Left forelimb (tissue), 1 donor: ENCODE results near the gene FBXL4.

Experiments used
- DNase-seq: peaks from one replicate; pipeline ENCODE4 v3.0.0-alpha.2; 2018; ENCODE audit warnings: low spot score

FBXL4 gene

DNA sequence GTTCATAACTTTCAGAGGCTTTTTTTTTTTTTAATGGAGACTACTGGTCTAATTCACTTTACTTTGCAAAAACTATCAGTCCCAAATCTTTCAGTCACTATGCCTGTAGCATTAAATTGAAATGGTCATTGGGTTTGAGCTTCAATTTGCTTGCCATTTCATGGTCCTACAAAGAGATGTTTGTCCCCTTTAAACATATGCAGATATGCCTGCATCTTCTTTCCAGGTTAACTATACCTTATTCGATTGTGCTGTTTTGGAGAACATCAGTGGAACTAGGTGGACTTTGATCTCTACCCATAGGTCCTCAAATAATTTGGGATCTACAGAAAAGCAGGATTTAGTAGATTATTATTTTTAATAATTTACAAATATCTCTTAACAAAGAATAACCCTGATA is 108.8 kb downstream of the FBXL4 start:
- DNase-seq: no peak

DNA sequence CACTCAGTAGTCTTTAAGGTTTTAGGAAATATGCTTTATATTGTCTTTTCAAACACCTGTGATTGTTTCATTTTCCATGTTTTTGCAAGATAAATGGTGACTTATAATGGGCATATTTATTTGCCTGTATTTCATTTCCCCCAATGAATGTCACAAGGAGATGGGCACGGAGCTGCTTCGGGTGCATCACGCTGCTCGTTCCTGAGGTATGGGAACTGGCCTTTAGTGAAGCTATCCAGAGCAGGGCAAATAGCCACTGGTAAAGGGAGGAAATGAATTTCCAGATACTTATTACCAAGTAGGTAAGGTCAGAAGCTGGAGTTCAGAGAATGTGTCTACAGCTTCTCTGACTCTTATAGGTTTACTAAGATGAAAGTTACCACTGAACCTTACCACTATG is 109.7 kb downstream of the FBXL4 start:
- no peak for DNase-seq

DNA sequence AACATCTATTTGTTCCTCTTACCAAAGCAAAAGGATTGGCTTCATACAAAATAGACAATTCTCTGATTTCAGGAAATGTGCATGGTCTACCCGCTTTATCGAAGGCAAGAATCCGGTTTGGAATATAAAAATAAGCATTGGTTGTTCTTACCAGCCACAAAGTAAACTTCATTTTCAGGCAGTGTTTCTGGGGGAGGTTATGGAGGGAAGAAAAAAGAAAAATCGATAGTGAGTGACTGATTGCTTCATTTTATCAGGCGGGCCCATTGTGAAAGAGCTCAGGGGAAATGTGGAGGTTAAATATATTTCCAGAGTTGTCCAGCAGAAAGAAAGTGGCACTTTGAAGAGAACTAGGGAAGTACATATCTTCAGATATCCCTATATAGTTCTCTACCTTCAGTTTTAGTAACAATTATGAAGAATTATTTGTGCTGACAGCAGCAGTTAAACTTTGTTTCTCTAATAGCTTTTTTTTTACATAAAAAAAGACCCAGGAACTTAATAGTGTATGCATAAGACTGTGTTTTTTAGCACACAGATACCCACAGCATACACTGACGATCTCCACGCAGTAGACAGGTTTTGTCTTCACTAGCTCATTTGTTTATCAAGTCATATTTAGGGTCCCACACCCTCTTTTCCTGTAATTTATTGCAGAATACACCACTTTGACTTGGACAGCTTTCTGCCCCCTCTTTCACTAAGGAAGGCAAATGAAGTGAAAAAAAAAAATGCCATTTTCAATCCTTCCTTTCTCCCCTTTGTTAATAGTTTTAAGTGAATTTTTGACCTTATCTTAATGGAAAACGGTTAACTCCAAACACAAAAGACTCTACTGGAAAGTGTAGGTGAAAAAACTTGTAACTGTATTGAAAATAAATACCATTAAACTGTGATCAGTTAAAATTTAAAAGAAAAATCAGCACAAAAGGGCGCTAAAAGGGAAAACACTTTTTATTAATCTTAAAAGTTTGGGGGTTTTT is 110.5 kb downstream of the FBXL4 start:
- no peak for DNase-seq

DNA sequence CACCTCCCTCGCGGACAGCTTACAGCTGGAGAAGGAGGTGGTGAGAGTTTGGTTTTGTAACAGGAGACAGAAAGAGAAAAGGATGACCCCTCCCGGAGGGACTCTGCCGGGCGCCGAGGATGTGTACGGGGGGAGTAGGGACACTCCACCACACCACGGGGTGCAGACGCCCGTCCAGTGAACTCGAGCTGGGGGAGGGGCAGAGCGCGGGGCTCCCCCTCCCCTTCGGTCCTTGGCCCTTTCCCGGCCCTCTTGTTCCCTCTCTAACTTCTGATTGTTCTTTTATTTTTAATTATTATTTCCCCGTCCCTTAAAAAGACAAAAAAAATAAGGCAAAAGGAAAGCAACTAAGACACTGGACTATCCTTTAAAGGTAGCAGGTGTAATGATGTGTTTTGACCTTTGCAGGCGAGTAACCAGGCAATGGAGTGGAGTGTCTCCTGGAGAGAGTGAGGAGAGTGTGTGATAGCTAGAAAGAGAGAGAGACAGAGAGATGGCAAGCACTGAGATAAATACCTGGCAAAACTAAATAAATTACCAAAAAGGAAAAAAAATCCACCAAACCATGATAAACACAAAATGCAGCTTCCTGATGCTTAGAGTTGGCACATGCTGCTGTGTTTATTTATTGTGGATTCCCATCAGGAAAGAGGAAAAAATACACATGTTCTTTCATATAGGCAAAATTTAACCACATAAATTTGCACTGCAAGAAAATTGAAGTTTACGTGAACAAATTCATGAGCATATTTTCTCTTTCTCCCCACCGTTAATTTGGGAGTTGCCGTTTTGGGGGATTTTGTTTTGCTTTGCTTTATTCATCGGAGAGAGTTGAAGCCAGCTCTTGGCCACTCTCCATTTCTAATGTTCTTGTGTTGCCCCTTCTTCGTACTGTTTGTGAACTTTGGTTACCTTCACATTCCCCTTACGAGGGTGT is 111.5 kb downstream of the FBXL4 start:
- no peak for DNase-seq

DNA sequence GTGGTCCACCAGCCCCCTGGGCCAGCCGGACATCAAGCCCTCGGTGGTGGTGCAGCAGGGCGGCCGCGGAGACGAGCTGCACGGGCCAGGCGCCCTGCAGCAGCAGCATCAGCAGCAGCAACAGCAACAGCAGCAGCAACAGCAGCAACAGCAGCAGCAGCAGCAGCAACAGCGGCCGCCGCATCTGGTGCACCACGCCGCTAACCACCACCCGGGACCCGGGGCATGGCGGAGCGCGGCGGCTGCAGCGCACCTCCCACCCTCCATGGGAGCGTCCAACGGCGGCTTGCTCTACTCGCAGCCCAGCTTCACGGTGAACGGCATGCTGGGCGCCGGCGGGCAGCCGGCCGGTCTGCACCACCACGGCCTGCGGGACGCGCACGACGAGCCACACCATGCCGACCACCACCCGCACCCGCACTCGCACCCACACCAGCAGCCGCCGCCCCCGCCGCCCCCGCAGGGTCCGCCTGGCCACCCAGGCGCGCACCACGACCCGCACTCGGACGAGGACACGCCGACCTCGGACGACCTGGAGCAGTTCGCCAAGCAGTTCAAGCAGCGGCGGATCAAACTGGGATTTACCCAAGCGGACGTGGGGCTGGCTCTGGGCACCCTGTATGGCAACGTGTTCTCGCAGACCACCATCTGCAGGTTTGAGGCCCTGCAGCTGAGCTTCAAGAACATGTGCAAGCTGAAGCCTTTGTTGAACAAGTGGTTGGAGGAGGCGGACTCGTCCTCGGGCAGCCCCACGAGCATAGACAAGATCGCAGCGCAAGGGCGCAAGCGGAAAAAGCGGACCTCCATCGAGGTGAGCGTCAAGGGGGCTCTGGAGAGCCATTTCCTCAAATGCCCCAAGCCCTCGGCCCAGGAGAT is 112.4 kb downstream of the FBXL4 start:
- no peak for DNase-seq

DNA sequence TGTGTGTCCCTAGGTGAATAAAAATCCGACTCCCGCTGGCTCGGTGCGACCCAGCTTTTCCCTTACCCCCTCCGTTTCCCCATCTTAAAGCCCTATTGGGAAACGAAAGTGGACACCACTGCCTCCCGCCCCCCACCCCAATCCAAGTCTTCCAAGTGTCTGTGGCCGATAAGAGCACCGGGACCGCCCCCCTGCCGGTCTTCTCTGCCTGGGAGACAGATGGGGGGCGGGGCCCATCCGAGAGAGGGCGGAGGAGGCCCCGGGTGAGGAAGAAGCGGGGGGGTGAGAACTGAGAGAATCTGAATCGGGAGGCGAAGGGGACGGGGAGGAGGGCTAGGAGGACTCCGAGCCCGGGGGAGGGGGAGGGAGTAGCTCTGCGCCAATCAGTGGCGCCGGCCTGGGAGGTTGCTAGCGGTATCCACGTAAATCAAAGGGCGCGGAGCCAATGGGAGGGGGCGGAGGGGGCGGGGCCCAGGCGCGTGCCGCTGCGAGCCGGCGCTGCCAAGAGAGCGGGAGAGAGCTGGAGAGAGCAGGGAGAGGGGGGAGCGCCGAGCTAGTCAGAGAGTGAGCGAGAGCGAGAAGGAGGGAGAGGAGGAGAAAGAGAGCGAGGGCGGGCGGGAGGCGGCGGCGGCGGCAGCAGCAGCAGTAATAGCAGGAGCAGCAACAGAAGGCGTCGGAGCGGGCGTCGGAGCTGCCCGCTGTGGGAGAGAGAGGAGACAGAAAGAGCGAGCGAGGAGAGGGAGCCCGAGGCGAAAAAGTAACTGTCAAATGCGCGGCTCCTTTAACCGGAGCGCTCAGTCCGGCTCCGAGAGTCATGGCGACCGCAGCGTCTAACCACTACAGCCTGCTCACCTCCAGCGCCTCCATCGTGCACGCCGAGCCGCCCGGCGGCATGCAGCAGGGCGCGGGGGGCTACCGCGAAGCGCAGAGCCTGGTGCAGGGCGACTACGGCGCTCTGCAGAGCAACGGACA is 113.4 kb downstream of the FBXL4 start, which contains the start of gene POU3F2:
POU3F2 (plus strand) TSS at position 515 of the 972 bp plus-strand sequence; CDS start at position 815, 300 bp downstream.
- DNase-seq: peak; percentile 81

DNA sequence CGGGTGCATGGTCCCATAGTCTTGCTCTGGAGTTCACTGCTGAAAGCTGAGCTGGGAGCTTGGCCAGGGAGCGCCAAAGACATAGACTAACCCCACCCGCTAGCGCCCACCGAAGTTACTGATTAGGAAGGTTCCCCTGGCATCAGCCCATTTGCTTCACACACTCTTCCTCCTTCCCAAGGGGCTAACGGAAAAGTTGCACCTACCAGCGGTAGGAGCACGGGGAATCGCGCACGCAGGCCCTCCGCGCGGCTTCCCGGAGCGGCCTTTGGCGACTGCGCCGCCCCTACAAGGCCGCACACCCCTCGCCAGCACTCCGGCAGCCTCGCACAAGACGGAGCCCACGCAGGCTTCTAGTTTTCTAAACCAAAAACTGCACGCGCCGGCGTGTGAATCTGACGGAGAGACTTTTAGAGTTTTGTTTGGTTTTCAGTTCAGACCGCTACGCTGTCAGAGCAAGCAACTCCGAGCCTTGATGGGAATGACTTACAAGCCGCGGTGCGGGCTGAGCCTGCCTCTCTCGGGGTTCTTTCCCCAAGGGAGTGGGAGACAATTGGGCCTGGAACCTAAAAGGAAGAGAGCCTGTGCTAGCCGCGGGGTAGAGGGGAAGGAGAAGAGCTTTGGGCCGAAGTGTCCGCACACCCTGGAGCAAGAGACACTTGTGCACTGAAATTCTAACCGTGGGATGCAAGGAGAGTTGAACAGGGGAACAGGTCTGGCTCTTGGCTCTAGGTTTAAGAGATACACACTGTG is 114.3 kb downstream of the FBXL4 start:
- DNase-seq: peak; percentile 66

DNA sequence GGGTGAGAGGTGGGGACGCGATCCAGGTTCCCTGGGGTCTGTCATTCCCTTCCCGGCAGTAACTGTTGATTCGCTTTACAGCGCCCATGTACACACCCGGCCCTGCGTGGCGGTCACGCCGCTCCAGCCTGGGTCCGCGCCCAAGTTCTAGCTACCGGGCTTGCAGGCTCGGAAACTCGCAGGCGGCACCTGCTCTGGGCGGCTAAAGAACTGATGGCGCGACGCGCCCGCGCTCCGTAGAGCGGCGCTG is 114.8 kb downstream of the FBXL4 start:
- DNase-seq: peak; percentile 67

DNA sequence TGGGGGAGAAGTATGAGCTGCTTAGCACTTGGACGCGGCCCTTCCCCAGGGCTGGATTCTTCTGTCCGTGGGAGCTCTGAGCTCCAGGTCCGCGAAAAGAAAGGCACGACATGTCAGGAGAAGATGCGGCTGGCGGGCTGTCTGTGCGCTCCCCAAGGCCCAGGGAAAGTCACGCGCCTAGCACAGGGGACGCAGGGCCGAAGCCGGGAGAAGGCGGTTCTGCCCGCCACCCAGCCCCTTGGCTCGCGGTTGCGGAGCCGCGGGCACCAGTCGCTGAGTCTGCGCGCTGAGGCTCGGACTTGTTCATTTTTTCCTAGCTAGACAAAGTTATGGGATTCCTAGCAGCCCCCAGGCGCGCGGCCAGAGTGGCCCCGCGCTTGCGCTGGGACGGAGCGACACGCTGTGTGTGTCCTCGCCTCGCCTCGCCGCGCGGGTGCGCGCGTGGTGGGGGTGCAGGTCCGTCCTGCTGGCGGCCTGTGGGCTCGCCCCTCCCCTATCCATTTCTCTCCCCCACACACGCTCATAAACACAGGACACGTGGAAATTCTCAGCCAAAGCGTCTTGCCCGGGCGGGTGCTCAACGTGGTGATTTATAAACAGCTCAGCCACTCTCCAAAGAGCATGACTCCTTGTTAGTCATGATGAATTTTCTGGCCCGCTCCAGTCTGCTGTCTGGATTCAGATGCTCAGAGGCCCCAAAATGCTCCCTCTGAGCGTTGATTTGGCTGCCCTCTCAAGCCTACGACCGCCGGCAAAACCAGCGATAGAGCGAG is 115.3 kb downstream of the FBXL4 start:
- no peak for DNase-seq

DNA sequence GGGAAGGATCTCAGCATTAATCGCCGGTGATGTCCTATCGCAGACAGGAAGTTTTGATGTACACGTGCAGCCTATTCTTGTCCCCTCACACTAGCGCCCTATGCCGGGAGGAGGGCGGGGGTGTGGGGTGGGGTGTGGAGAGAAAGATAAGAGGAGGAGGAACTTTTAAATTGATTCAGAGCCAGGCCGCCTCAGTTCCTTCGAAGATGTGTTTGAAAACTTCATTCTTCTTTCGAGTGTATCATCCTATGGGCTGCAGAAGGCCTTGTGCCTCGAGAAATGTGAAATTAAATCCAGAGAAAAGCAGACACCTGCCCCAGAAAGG is 115.8 kb downstream of the FBXL4 start:
- DNase-seq: no peak

DNA sequence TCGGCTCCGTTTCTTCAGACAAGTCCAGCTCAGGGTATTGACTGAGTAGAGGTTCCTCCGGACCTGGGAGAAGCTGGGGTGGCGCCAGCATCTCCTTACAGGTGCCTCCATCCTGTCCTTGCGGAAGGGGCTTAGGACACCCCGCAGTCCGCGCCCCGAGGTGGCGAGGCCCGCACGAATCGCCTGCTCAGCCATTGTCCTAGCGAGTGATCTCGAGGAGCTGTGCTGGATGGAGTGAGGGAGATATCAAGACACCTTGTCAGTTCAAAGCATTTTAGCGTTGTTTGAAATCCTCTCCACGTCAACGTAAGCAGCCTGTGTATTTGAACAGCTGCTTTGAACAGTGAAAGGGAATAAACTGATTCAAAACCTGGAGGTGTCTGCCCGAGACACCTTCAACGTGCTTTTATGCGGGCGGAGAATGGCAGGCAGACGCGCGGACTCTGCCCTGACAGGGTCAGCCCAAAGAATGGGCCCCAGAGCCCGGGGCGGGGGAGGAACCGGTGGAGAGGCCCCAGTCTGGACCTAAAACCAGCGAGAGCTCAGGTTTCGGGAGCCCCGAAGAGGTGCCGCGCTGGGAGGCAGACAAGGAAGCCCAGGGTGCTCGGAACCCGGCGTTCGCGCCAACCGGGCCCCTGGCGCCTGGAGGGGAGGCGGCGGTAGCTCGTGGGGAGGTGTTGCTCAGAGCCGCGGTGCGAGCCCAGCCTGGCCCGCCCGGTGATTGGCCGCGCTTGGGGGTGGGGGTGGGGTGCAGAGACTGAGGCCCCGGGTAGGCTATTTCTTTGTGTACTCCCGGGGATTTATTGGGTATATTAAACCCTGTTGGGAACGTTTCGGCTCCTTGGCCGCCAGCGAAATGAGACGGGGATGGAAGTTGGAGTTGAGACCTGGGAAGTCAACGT is 116.4 kb downstream of the FBXL4 start:
- no peak for DNase-seq

DNA sequence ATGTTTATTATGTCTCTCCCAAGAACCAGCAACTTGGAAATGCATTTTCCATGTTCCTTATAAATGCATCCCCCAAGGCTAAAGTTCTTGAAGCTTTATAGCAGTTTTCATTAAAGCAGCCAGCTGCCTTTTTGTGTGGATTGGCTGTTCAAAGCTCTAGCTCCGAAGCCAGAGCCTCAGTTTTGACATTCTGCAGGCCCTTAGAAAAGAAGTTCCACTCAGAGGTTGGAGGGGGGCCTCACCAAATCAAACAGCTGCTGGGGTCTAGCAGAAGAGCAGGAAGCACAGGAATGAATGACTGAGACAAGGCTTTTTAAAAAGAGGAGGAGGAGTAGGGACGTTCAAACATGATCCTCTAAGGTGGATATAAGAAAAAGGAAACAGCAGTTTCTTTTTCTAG is 117.6 kb downstream of the FBXL4 start:
- no peak for DNase-seq

DNA sequence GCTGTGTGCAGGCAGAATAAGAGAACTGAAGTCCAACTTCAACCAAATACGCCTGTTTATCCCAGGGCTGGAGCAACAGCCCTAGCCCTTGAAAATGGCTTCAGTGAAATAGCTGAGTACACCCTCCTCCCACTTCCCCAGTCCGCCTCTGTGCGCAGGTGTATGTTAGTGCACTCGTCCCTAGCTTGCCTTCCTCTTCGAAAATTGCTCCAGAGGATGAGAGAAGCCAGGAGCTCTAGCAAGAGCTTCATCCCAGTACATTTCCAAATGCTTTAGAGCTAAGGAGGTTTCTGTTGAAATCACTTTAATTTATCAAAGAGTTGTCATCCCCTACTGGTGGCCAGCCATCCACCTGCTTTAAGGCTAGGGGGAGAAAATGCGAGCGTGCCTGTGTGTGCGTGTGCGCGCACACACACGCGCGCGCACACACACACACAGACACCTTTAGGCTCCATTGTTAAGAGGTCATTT is 118.8 kb downstream of the FBXL4 start:
- DNase-seq: no peak

DNA sequence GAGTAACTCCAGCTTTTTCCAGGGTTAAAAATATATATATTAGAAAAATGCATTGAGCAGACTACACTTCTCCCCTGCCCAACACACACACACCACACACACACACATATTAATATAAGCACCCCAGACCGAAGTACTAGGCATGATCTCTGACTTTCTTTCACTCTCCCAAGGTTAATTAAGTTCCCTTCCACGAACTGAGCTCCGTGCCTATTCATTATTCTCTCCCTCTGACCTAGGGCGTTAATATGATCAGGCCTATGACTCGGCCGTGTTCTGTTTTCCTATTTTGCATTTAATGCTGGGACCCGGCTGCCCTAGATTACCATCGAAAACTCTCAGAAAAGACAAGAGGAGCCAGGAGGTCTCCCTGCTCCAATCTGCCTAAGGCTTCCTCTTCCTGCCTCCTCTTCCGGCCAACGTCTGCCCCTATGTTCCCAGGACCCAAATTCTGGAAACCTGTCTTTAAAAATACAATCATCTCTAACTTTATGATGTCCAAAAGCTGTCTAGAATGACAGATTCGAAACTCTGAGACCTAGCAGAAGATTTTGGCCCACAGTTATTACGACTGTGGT is 119.4 kb downstream of the FBXL4 start:
- DNase-seq: no peak

DNA sequence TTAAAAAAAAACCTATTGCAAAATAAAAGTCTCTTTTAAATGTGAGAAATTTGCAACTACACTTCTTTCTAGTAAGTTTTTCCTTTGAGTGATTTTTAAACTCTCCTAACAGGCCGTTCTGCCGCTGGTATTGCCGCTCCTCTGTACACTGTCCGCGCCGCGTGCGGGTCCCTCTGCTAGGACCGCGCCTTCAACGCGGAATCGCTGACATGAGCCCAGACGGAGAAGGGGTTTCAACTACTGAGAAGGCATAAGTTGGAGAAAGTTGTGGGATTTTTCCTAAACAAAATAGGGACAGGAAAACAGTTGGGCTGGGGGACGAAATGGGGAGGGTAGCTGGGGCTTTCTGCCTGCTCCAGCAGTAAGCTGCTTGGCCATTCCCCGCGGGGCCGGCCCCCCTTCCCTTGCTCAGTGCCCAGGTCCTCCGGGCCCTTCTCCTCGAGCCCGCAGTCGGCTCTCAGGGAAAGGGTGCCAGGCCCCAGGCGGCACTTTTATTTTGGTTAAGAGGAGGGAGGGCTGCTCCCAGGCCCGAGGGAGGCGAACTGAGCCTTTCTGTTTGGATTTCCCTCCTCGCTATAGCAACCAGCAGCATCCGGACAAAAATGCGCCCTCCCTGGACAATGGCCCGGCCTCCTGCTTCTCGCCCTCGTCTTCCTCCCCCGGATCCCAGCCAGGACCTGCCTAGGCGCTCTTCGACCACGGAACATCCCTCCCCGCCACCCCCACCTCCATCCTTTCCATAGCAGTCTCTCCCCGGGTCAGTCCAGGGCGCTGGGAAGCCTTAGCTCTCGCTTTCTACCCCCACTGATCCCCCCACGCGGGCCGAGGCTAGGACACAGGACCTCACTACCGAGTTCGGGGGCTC is 120.2 kb downstream of the FBXL4 start:
- DNase-seq: no peak

DNA sequence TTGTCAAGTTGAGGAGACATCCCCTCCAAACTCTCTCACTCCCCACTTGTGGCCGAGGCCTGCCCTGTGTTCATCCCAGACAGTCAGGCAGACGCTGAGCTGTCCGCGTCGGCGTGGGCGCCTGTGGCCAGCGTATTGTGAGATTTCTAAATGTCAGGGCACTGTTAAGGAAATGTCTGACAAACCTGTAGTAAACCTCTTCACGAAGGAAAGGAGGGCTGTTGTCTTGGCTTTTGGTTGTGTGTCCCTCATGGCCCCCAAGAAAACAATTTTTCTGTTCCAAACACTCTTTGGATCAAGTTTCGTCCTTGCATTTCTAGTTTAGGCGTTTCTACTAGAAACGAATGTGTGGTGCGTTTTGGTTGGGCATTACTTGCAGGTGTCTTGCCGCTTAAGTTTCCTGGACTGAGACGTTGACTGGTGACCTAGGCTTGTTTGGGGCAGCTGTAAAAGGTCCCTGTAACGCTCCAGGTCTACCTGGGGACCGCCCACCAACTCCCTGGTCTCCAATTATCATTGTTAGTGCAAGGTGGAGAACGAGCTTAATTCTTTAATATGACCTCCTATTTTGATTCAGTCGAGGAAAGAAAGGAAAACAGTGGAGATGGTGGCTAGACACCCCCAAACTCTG is 122.0 kb downstream of the FBXL4 start:
- no peak for DNase-seq
